Measurements from ENCODE around the gene TNIK. TPM values are rescaled to one million over a fixed set of nuclear protein-coding genes. Genes with fewer than 3 reads are reported as not detected.

TNIK gene
- total and polyA plus RNA-seq, 8 donors = 2.1 to 40.2 (median 10.1) TPM

- no peaks in the 10 kb centered on the region for H3K27me3 ChIP-seq
- WGBS, 5 donors = 13 to 90% (median 47%) methylated on average over 1 of the region's 1 CpG
- intact Hi-C loops (cut with DNase I; ENCODE audit: low total_unique reads) = no loop called here
- H3K4me1 ChIP-seq = peaks cover 10 to 76% (median 34%) of the 10 kb centered on the region in 4 donors
- TF ChIP-seq POLR2AphosphoS5 (IDR thresholded peaks at IDR 0.05) (no peak), EP300 (IDR thresholded peaks at IDR 0.05) (no peak), CTCF (IDR thresholded peaks at IDR 0.05) (no peak), POLR2A (IDR thresholded peaks at IDR 0.05) (no peak)
- H3K4me3 ChIP-seq = no peak overlapping the region
- peak overlapping the region in 4 of 5 donors; percentile 28 to 59 (median 42) for H3K27ac ChIP-seq
- no peaks in the 10 kb centered on the region for H3K9me3 ChIP-seq
- H3K36me3 ChIP-seq = no peaks in the 10 kb centered on the region
- DNase-seq = no peak
Measured at GRCh38 chr3:171351676-171352075, 108.5 kb downstream of the TNIK start.

GRCh38 chr3:171350364-171350763 lies 109.8 kb downstream of the TNIK start:
- no peaks in the 10 kb centered on the region for H3K9me3 ChIP-seq
- no peak for DNase-seq
- no peak overlapping the region for H3K4me3 ChIP-seq
- TF ChIP-seq EP300 (IDR thresholded peaks at IDR 0.05) (no peak), POLR2A (IDR thresholded peaks at IDR 0.05) (no peak), POLR2AphosphoS5 (IDR thresholded peaks at IDR 0.05) (no peak), CTCF (IDR thresholded peaks at IDR 0.05) (no peak)
- intact Hi-C loops (cut with DNase I; ENCODE audit: low total_unique reads) = no loop called here
- H3K36me3 ChIP-seq = no peaks in the 10 kb centered on the region
- peaks cover 10 to 78% (median 27%) of the 10 kb centered on the region in 4 donors for H3K4me1 ChIP-seq
- no peak overlapping the region for H3K27ac ChIP-seq
- no peaks in the 10 kb centered on the region for H3K27me3 ChIP-seq

- Histone ChIP-seq H3K27me3 (no peaks in the 10 kb centered on the region), H3K4me1 (peaks cover 10 to 73% (median 20%) of the 10 kb centered on the region in 4 donors), H3K27ac (no peak overlapping the region), H3K9me3 (no peaks in the 10 kb centered on the region), H3K4me3 (no peak overlapping the region), H3K36me3 (no peaks in the 10 kb centered on the region)
- no peak for TF ChIP-seq POLR2A (IDR thresholded peaks at IDR 0.05)
- TF ChIP-seq CTCF (IDR thresholded peaks at IDR 0.05) = no peak
- no peak for TF ChIP-seq POLR2AphosphoS5 (IDR thresholded peaks at IDR 0.05)
- no peak for TF ChIP-seq EP300 (IDR thresholded peaks at IDR 0.05)
- no peak for DNase-seq
- intact Hi-C loops (cut with DNase I; ENCODE audit: low total_unique reads) = no loop called here
- WGBS, 5 donors = 88 to 99% (median 97%) methylated on average over 1 of the region's 1 CpG
Measured at GRCh38 chr3:171349392-171349791, 110.8 kb downstream of the TNIK start.

GRCh38 chr3:171348121-171348520 lies 112.1 kb downstream of the TNIK start:
- no peak overlapping the region for H3K4me3 ChIP-seq
- peak overlapping the region in 2 of 5 donors; percentile 55 to 59 for H3K27ac ChIP-seq
- no peaks in the 10 kb centered on the region for H3K9me3 ChIP-seq
- H3K27me3 ChIP-seq = no peaks in the 10 kb centered on the region
- peaks cover 5 to 61% (median 17%) of the 10 kb centered on the region in 4 donors for H3K4me1 ChIP-seq
- no peak for TF ChIP-seq EP300 (IDR thresholded peaks at IDR 0.05)
- no peak for TF ChIP-seq POLR2AphosphoS5 (IDR thresholded peaks at IDR 0.05)
- no peak for TF ChIP-seq POLR2A (IDR thresholded peaks at IDR 0.05)
- no peak for TF ChIP-seq CTCF (IDR thresholded peaks at IDR 0.05)
- DNase-seq = peak in 1 of 2 donors; percentile 34
- 83 to 92% (median 84%) methylated on average over 4 of the region's 4 CpGs for WGBS, 5 donors
- no peaks in the 10 kb centered on the region for H3K36me3 ChIP-seq
- intact Hi-C loops (cut with DNase I; ENCODE audit: low total_unique reads) = no loop called here

Data from stomach (tissue), 9 donors.